HFF-Myc (cell line): ENCODE data around the gene FSD2.
"Not testable (repeated sequence)": the region's sequence is repeated elsewhere in the genome, so short reads cannot be mapped to it uniquely, and the experiment has no call there.

Experiments used
- DNase-seq: peaks from one replicate; pipeline ENCODE4 v3.0.0-alpha.2; 2011; ENCODE audit warnings: low read depth; ENCODE audit errors: extremely low read depth
- H3K4me3 ChIP-seq: replicated peaks from 2 replicates; pipeline ENCODE4 v1.5.1; 2011; ENCODE audit warnings: low read depth, mild to moderate bottlenecking, control low read depth, low read length
- TF ChIP-seq, protein P1 (sequence below): IDR thresholded peaks from 2 replicates; pipeline ENCODE4 v1.5.1; 2012; ENCODE audit warnings: mild to moderate bottlenecking, low read depth, low read length, control low read depth; ENCODE audit errors: missing control alignments

FSD2 gene

DNA sequence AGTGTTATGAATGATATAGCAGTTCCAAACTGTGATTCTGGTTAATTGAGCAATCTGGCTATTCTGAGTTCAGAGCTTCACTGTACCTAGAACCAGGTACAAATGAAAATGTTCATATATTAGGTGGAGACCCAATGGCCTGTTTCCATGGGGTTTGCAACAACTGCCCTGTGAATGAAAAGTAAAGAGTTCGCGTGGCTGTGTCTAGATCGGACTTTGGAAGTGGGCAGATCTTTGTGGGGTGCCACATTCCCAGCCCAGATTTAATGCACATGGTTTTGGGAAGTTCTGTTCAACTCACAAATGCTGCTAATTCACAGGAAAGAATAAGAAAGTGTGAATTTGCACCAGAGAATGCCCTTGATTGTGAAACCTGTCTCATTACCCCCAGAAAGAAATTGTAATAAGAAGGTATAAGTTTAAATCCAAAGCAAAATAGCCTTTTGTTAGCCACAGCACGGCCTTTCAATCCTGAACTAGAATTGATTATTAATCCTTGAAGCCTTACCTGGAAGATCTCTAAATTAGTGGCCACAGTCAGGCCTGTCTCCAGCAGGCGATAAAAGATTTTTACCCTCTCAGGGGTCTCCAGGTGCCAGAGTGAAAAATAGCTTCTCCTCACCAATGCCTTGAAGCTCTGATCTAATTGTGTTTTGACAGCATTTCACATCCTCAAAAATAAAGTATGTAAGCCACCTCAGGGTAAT, 26.2 kb upstream of the FSD2 start:
- TF ChIP-seq, protein P1, sequence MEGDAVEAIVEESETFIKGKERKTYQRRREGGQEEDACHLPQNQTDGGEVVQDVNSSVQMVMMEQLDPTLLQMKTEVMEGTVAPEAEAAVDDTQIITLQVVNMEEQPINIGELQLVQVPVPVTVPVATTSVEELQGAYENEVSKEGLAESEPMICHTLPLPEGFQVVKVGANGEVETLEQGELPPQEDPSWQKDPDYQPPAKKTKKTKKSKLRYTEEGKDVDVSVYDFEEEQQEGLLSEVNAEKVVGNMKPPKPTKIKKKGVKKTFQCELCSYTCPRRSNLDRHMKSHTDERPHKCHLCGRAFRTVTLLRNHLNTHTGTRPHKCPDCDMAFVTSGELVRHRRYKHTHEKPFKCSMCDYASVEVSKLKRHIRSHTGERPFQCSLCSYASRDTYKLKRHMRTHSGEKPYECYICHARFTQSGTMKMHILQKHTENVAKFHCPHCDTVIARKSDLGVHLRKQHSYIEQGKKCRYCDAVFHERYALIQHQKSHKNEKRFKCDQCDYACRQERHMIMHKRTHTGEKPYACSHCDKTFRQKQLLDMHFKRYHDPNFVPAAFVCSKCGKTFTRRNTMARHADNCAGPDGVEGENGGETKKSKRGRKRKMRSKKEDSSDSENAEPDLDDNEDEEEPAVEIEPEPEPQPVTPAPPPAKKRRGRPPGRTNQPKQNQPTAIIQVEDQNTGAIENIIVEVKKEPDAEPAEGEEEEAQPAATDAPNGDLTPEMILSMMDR, result no peak

DNA sequence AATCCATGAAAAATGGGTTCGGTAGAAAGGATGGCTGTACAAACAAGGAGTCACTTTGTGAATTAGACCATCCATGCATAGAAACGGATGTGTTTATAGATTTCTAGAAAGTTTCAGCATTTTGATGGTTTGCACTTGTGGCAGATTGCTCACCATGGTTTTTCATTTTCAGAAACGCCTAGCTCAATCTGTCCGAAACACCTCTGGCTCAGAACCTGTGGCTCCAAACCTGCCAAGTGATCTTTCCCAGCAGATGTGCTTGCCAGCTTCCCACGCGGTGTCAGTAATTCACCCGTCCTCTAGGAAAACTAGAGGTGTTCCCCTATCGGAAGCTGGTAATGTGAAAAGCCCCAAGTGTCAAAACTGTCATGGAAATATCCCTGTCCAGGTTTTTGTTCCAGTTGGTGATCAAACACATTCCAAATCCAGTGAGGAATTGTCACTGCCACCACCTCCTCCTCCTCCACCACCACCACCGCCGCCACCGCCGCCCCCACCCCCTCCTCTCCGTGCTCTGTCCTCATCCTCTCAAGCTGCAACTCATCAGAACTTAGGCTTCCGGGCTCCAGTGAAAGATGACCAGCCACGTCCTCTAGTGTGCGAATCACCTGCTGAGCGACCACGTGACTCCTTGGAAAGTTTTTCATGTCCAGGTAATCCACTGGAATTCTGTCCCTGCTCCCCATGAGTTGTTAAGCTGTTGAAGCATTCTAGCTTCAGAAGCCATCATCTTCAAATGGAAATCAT, 24.7 kb upstream of the FSD2 start:
- H3K4me3 ChIP-seq, result no peak overlapping the region
- no peak for DNase-seq
- TF ChIP-seq, protein P1, result no peak

More for the DNA sequence above, 26.2 kb upstream of the FSD2 start:
- DNase-seq, result no peak
- H3K4me3 ChIP-seq, result no peak overlapping the region

DNA sequence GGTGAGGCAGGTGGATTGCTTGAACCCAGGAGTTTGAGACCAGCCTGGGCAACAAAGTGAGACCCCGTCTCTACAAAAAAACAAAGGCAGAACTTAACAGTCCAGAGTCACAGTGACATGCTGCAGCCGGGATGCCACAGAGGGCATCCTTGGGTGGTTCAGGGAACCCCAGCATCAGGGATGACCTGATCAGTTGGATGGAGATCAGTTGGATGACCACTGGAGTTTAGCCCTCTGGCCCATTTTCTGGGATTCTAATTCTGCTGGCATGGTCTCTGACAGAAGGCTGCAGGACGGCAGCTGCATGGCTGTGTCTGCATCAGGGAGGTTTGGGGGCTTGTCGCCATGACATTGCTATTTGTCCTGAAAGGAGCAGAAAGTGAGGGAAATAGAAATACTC, 23.4 kb upstream of the FSD2 start:
- TF ChIP-seq, protein P1, result no peak
- H3K4me3 ChIP-seq, result no peak overlapping the region
- no peak for DNase-seq

DNA sequence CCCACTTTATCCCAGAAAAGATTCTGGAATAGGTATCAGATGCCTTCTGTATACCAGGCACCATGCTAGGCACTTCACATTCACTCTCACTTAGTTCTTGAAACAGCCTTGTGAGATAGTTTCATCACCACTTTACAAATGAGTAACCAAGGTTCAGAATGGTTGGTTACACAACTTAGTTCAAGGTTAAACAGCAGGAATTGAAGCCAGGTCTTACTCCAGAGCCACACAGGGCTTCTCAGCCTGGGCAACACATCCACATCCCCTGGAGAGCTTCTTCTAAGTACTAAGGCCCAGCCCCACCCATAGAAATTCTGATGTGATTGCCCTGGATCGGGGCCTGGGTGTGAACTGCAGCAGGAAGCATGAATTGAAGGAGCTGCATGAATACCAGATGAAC, 22.2 kb upstream of the FSD2 start:
- DNase-seq, result no peak
- no peak overlapping the region for H3K4me3 ChIP-seq
- TF ChIP-seq, protein P1, result no peak

DNA sequence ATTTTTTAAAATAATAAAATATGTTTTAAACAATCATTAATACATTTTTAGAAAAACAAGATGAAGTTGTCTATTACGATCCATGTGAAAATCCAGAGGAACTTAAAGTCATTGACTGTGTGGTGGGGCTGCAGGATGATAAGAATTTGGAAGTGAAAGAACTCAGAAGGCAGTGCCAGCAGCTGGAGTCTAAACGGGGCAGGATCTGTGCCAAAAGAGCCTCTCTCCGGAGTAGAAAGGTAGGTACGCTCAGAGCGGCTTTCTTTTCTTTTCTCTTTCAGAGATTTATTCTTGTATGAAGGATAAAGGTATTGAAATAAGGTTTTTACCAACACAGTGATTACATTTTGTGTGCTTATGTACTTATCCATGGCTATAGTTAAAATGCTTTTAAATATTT, 17.2 kb upstream of the FSD2 start:
- TF ChIP-seq, protein P1, result no peak
- no peak overlapping the region for H3K4me3 ChIP-seq
- no peak for DNase-seq

DNA sequence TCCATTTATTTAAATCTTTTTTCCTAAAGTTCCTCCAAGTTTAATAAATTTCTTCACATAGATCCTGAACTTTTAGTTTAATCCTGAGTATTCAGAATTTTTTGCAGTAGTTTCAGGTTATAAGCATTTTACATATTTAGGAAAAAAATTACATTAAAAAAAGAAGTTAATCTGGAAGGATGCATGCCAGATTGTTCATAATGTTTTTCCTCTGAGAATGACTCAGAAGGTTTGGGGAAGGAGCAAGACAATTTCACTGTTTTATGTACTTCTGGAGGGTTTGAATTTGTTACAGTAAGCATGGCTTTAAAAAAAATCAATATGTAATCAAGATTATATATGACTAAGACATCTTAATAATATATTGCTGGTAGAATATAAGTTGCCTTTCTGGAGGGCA, 16.0 kb upstream of the FSD2 start:
- not testable (repeated sequence) for H3K4me3 ChIP-seq

DNA sequence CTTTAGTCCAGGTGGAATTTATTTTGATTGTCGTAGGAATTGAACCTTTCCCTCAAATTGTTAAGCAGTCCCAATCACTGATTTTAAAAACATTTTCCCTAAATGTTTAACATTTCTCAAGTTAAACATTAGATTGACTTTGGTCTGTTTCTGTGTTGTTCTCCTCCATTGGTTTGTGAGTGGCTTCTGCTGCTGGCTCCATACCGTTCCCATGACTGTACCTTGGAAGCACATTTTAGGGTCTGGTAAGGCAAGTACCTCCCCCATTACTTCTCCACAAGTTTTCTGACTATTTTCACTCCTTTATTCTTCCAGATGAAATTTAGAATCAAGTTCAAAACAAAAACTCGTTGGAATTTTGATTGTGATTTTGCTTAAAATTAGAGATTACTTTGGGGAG, 15.5 kb upstream of the FSD2 start:
- not testable (repeated sequence) for DNase-seq, H3K4me3 ChIP-seq

More for the DNA sequence above, 16.0 kb upstream of the FSD2 start:
- DNase-seq, result not testable (repeated sequence)
